Lower leg skin (tissue), 4 donors: ENCODE data around the gene CSRP3. TPM values are rescaled to one million over a fixed set of nuclear protein-coding genes. Genes with fewer than 3 reads are reported as not detected.

ENCODE experiments used
- DNase-seq, 2 donors: peaks; one replicate each; pipeline ENCODE4 v3.0.0-alpha.2; 2019; ENCODE audit warnings: low spot score in 2 of 2
- H3K4me3 ChIP-seq: fragments of 200-600 bp; sonication (generic); 2 replicates; pipeline ENCODE4 v1.5.1; 2017; ENCODE audit warnings: mild to moderate bottlenecking, low read depth; ENCODE audit not compliant: poor library complexity, severe bottlenecking
- CTCF ChIP-seq, 3 donors: fragments of 450-650 bp; IDR thresholded peaks; one replicate each; pipeline ENCODE4 v1.5.1; 2016; ENCODE audit warnings: antibody characterized with exemption in 3 of 3, mild to moderate bottlenecking in 3 of 3, moderate library complexity in 2 of 3
- POLR2A ChIP-seq, 2 donors: fragments of 450-650 bp; IDR thresholded peaks; one replicate each; pipeline ENCODE4 v1.6.1; 2016 to 2017; ENCODE audit warnings: antibody characterized with exemption in 2 of 2, mild to moderate bottlenecking in 1 of 2, moderate library complexity in 1 of 2
- WGBS, 2 donors: methylation state at CpG; one replicate each; pipeline ENCODE4 v1.1.5; 2018; 5-methylcytosine and 5-hydroxymethylcytosine counted together
- intact Hi-C: fragments of 100-400 bp; cut with DNase I; formaldehyde crosslinking; loops from one replicate; pipeline ENCODE4 v1.15.0; 2023; ENCODE audit warnings: low total_unique reads
- total RNA-seq, 4 donors: library from RNA; depleted of rRNA; stranded (reverse); fragments of >200 nt; gene quantifications; one replicate each; pipeline ENCODE4 v1.1.0, GENCODE V29; 2016

CSRP3 gene
- total RNA-seq, 4 donors from 2014 or later = not detected

- TF ChIP-seq CTCF (IDR thresholded peaks at IDR 0.05) (no peak), POLR2A (IDR thresholded peaks at IDR 0.05) (no peak)
- no peak for DNase-seq
These were observed 20.1 kb downstream of the CSRP3 start for GRCh38 chr11:19181531-19182261.

GRCh38 chr11:19176629-19177186, 25.1 kb downstream of the CSRP3 start:
- no peak for DNase-seq
- TF ChIP-seq POLR2A (IDR thresholded peaks at IDR 0.05) (no peak), CTCF (IDR thresholded peaks at IDR 0.05) (no peak)
- no peak overlapping the region for H3K4me3 ChIP-seq
- intact Hi-C loops = no loop called here
- WGBS, 2 donors = 86% methylated on average over 2 of the region's 2 CpGs

More at GRCh38 chr11:19181531-19182261, 20.1 kb downstream of the CSRP3 start:
- H3K4me3 ChIP-seq = no peak overlapping the region
- intact Hi-C loops = no loop called here
- WGBS, 2 donors = 69 to 79% methylated on average over 5 of the region's 5 CpGs

GRCh38 chr11:19173964-19174638, 27.7 kb downstream of the CSRP3 start:
- H3K4me3 ChIP-seq = no peak overlapping the region
- no peak for DNase-seq
- 93 to 96% methylated on average over 7 of the region's 7 CpGs for WGBS, 2 donors
- intact Hi-C loops = no loop called here
- TF ChIP-seq CTCF (IDR thresholded peaks at IDR 0.05) = no peak
- TF ChIP-seq POLR2A (IDR thresholded peaks at IDR 0.05) = no peak

GRCh38 chr11:19173004-19173689, 28.6 kb downstream of the CSRP3 start:
- no peak for DNase-seq
- H3K4me3 ChIP-seq = no peak overlapping the region
- 90 to 96% methylated on average over 9 of the region's 9 CpGs for WGBS, 2 donors
- intact Hi-C loops = no loop called here
- TF ChIP-seq POLR2A (IDR thresholded peaks at IDR 0.05) (no peak), CTCF (IDR thresholded peaks at IDR 0.05) (no peak)

- WGBS, 2 donors = 50 to 68% methylated on average over 2 of the region's 2 CpGs
- TF ChIP-seq POLR2A (IDR thresholded peaks at IDR 0.05) (no peak), CTCF (IDR thresholded peaks at IDR 0.05) (no peak)
- H3K4me3 ChIP-seq = no peak overlapping the region
- intact Hi-C loops = no loop called here
- no peak for DNase-seq
These were observed 33.7 kb downstream of the CSRP3 start for GRCh38 chr11:19168090-19168489.
